Natural killer cell (primary cell): ENCODE measurements around the gene NF1. TPM values are rescaled to one million over a fixed set of nuclear protein-coding genes. Genes with fewer than 3 reads are reported as not detected.
"Not testable (repeated sequence)": the region's sequence is repeated elsewhere in the genome, so short reads cannot be mapped to it uniquely, and the experiment has no call there.

Source experiments
- ATAC-seq, 3 donors: fragments of 150-1000 bp in 2 of 3; fragments of 200-7000 bp in 1 of 3; cut with Tn5 transposase; 1 replicate in 1 of 3; 2 replicates in 2 of 3; pipeline ENCODE4 v1.10.0; 2021; ENCODE audit warnings: mild to moderate bottlenecking in 2 of 3, moderate library complexity in 2 of 3
- DNase-seq, 2 donors: peaks; one replicate each; pipeline versions ENCODE4 v3.0.0 to v3.0.0-alpha.2; 2013 to 2021; ENCODE audit warnings: mixed read lengths in 1 of 2
- H3K27ac ChIP-seq: one replicate; pipeline ENCODE4 v1.5.1; 2013; ENCODE audit warnings: mild to moderate bottlenecking, low read length
- H3K27me3 ChIP-seq: one replicate; pipeline ENCODE4 v1.6.1; 2013; ENCODE audit warnings: low read length; ENCODE audit not compliant: control insufficient read depth, insufficient read depth
- H3K36me3 ChIP-seq: one replicate; pipeline ENCODE4 v1.6.1; 2013; ENCODE audit warnings: low read length; ENCODE audit not compliant: control insufficient read depth, insufficient read depth
- H3K4me1 ChIP-seq: one replicate; pipeline ENCODE4 v1.6.1; 2013; ENCODE audit warnings: low read length; ENCODE audit not compliant: control insufficient read depth, insufficient read depth
- H3K4me3 ChIP-seq: one replicate; pipeline ENCODE4 v1.5.1; 2013; ENCODE audit warnings: low read length
- H3K9me3 ChIP-seq: one replicate; pipeline ENCODE4 v1.6.1; 2013; ENCODE audit warnings: low read length; ENCODE audit not compliant: control insufficient read depth, insufficient read depth
- H3K27ac Mint-ChIP-seq, 2 donors: one replicate each; pipeline ENCODE4 v1.8.0; 2022; ENCODE audit warnings: mild to moderate bottlenecking in 2 of 2, mixed read lengths in 2 of 2, moderate library complexity in 1 of 2
- H3K27me3 Mint-ChIP-seq, 2 donors: one replicate each; pipeline ENCODE4 v1.8.0; 2022; ENCODE audit warnings: low read depth in 2 of 2, mixed read lengths in 2 of 2
- H3K36me3 Mint-ChIP-seq: one replicate; pipeline ENCODE4 v1.8.0; 2022; ENCODE audit warnings: mixed read lengths
- H3K4me1 Mint-ChIP-seq, 2 donors: one replicate each; pipeline ENCODE4 v1.8.0; 2022; ENCODE audit warnings: mixed read lengths in 2 of 2
- H3K4me3 Mint-ChIP-seq: one replicate; pipeline ENCODE4 v1.8.0; 2022; ENCODE audit warnings: mild to moderate bottlenecking, moderate library complexity, mixed read lengths
- H3K9me3 Mint-ChIP-seq, 2 donors: one replicate each; pipeline ENCODE4 v1.8.0; 2022; ENCODE audit warnings: mixed read lengths in 2 of 2
- CTCF ChIP-seq: fragments of 200-600 bp; IDR thresholded peaks from one replicate; pipeline ENCODE4 v1.8.0; 2022; ENCODE audit warnings: antibody characterized with exemption
- WGBS: methylation state at CpG from one replicate; pipeline ENCODE4 v1.1.7; 2013; ENCODE audit warnings: missing lambda C conversion rate; ENCODE audit not compliant: insufficient coverage; 5-methylcytosine and 5-hydroxymethylcytosine counted together
- intact Hi-C: fragments of 100-400 bp; cut with micrococcal nuclease; formaldehyde crosslinking; loops from one replicate; pipeline ENCODE4 v1.14.2; 2022
- total RNA-seq, 4 donors: library from RNA; stranded (reverse); fragments of 120-200 nt in 1 of 4; gene quantifications; one replicate each; pipeline versions ENCODE4 v1.2.3 to v1.2.4, GENCODE V29; 2013 to 2022

NF1 gene
- total RNA-seq, 3 donors from 2014 or later (not counting 1 experiment from before 2014, with no cell fraction given), result 30.3 to 40.7 (median 38.8) TPM

GRCh38 chr17:31155208-31155810 is 60.5 kb downstream of the NF1 start:
- no CpG with 5 or more reads among the region's 1 CpG for WGBS
- H3K27ac Mint-ChIP-seq, result no peak overlapping the region
- peaks cover 9 to 13% of the 10 kb centered on the region in 2 donors for H3K4me1 Mint-ChIP-seq
- DNase-seq (no peak), ATAC-seq (no peak)
- H3K9me3 Mint-ChIP-seq, result peaks cover 0 to 4% of the 10 kb centered on the region in 2 donors
- peaks cover 4% of the 10 kb centered on the region for H3K4me1 ChIP-seq
- no peak overlapping the region for H3K4me3 Mint-ChIP-seq
- no peak for TF ChIP-seq CTCF
- no peaks in the 10 kb centered on the region for H3K27me3 Mint-ChIP-seq
- no peaks in the 10 kb centered on the region for H3K36me3 ChIP-seq
- no peaks in the 10 kb centered on the region for H3K27me3 ChIP-seq
- no peaks in the 10 kb centered on the region for H3K36me3 Mint-ChIP-seq
- intact Hi-C loops, result no loop called here
- no peak overlapping the region for H3K27ac ChIP-seq
- H3K9me3 ChIP-seq, result no peaks in the 10 kb centered on the region
- no peak overlapping the region for H3K4me3 ChIP-seq

GRCh38 chr17:31156326-31156725 is 61.5 kb downstream of the NF1 start:
- DNase-seq, result no peak
- TF ChIP-seq CTCF, result no peak
- intact Hi-C loops, result no loop called here
- H3K27ac Mint-ChIP-seq, result no peak overlapping the region
- Histone ChIP-seq H3K36me3 (no peaks in the 10 kb centered on the region), H3K27me3 (no peaks in the 10 kb centered on the region), H3K9me3 (no peaks in the 10 kb centered on the region), H3K4me3 (no peak overlapping the region), H3K27ac (no peak overlapping the region), H3K4me1 (peaks cover 4% of the 10 kb centered on the region)
- no CpG with 5 or more reads among the region's 2 CpGs for WGBS
- H3K4me1 Mint-ChIP-seq, result peaks cover 12 to 16% of the 10 kb centered on the region in 2 donors
- H3K36me3 Mint-ChIP-seq, result no peaks in the 10 kb centered on the region
- no peak for ATAC-seq
- no peak overlapping the region for H3K4me3 Mint-ChIP-seq
- no peaks in the 10 kb centered on the region for H3K27me3 Mint-ChIP-seq
- H3K9me3 Mint-ChIP-seq, result peaks cover 0 to 4% of the 10 kb centered on the region in 2 donors

- 96% methylated on average over 6 of the region's 6 CpGs for WGBS
- ATAC-seq, intact Hi-C loops: not testable (repeated sequence)
Observed at GRCh38 chr17:31156864-31157263, 62.1 kb downstream of the NF1 start.

GRCh38 chr17:31158746-31159377 is 64.1 kb downstream of the NF1 start:
- DNase-seq, result peak in 1 of 2 donors; percentile 32
- H3K36me3 ChIP-seq, result peaks cover 2% of the 10 kb centered on the region
- intact Hi-C loops, result no loop called here
- H3K4me1 ChIP-seq, result peaks cover 4% of the 10 kb centered on the region
- H3K4me3 Mint-ChIP-seq, result peak overlapping the region; percentile 94
- H3K27ac Mint-ChIP-seq, result peak overlapping the region; percentile 91 to 96
- peak; percentile 75 to 87 (median 81) for ATAC-seq
- no peaks in the 10 kb centered on the region for H3K9me3 ChIP-seq
- H3K27me3 Mint-ChIP-seq, result no peaks in the 10 kb centered on the region
- H3K27me3 ChIP-seq, result no peaks in the 10 kb centered on the region
- peak overlapping the region; percentile 79 for H3K27ac ChIP-seq
- H3K9me3 Mint-ChIP-seq, result no peaks in the 10 kb centered on the region
- H3K4me1 Mint-ChIP-seq, result peaks cover 12 to 21% of the 10 kb centered on the region in 2 donors
- no CpG with 5 or more reads among the region's 1 CpG for WGBS
- H3K36me3 Mint-ChIP-seq, result no peaks in the 10 kb centered on the region
- H3K4me3 ChIP-seq, result peak overlapping the region; percentile 52
- no peak for TF ChIP-seq CTCF

More at GRCh38 chr17:31156864-31157263, 62.1 kb downstream of the NF1 start:
- H3K9me3 Mint-ChIP-seq, H3K36me3 ChIP-seq, H3K4me3 Mint-ChIP-seq, H3K36me3 Mint-ChIP-seq, H3K4me1 ChIP-seq, DNase-seq, H3K9me3 ChIP-seq, H3K4me3 ChIP-seq, H3K27ac ChIP-seq, H3K27me3 ChIP-seq, H3K27me3 Mint-ChIP-seq, H3K27ac Mint-ChIP-seq: not testable (repeated sequence)
- H3K4me1 Mint-ChIP-seq, result peaks cover 12 to 16% of the 10 kb centered on the region in 2 donors
